HG02973 (cell line): ENCODE measurements around the gene GCG.

Experiments
- ATAC-seq: cut with Tn5 transposase; IDR thresholded peaks from one replicate; pipeline ENCODE4 v1.9.1; 2021; ENCODE audit warnings: moderate library complexity; ENCODE audit not compliant: unreplicated experiment

Gene GCG

GRCh38 chr2:162106146-162106551 lies 45.9 kb downstream of the GCG start:
- ATAC-seq, result no peak

DNA sequence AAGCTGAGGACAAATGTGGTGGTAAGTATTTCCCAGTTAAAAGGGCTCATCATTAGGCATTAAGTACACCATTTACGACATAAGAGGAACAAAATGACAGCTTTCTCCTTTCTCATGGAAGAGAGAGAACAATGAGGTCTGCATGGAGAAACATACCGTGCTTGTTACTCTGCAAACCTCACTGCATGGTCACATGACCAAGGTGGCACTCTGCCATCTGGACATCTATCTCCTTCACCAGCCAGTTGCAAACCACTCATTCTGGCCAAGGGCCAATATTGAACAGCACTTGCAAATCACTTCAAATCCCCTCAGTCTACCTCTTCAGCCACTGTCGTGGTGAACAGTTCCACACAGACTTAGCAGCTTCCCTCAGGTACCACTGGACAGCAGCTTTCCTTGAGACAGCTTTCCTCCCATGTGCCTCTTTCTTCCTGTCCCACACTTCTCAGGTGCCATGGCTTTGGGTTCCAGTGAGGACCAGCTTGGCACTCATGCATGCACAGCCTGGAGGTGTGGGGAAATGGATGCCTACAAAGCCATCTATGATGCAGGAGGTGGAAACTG lies 48.5 kb downstream of the GCG start:
- no peak for ATAC-seq

DNA sequence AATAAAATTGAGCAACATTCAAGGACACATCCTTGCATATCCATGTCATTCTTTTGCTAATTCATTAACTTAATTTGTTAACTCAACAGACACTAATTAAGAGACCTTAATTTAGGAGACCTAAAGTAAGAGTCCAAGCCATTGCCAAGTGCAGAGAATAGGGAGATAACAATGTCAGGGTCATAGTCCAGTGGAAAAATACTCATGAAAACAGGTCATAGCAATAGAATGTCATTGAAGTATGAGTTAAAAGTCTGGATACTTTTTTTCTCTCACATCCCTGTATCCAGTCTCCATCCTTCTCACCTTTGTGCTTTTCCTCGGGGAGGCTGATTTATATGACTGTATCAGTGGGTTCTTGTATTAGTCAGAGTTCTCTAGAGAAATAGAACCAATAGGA lies 51.5 kb downstream of the GCG start:
- no peak for ATAC-seq

GRCh38 chr2:162099836-162100235 lies 52.2 kb downstream of the GCG start:
- ATAC-seq, result no peak
